NCI-H748 (cell line): ENCODE measurements around the gene AP1S1.
A peak's percentile ranks its signal among the peaks of the same experiment; 100 is the strongest.
"Not testable (repeated sequence)": the region's sequence is repeated elsewhere in the genome, so short reads cannot be mapped to it uniquely, and the experiment has no call there.

Source experiments
- DNase-seq: peaks from one replicate; lab custom pipeline; 2025; ENCODE audit not compliant: unreplicated experiment; lab: John Stamatoyannopoulos, UW

Gene AP1S1

GRCh38 chr7:101124376-101125056 is 29.8 kb upstream of the AP1S1 start:
- peak; percentile 30 for DNase-seq

GRCh38 chr7:101125989-101126650 is 28.2 kb upstream of the AP1S1 start:
- DNase-seq, result no peak

GRCh38 chr7:101126651-101127459 is 27.4 kb upstream of the AP1S1 start, which contains the start of gene SERPINE1:
TSS of gene SERPINE1 (plus strand) at chr7:101127104. CDS start at chr7:101128394, 1,290 bp downstream.
- DNase-seq, result peak; percentile 59

DNA sequence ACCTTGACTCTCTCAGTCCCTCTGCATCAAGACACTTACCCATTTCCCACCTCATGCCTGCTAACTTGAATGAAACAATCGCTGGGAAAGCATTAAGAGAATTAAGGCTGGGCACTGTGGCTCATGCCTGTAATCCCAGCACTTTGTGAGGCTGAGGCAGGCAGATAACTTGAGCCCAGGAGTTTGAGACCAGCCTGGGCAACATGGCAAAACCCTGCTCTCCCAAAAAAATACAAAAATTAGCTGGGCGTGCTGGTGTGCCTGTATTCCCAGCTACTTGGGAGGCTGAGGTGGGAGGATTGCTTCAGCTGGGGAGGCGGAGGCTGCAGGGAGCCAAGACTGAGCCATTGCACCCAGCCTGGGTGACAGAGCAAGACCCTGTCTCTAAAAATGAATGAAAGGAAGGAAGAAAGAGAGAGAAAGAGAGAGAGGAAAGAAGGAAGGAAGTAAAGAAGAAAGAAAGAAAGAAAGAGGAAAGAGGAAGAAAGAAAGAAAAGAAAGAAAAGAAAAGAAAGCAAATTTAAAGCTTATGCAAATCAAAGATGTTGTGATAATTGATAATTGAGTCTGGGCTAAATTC is 26.7 kb upstream of the AP1S1 start:
- no peak for DNase-seq

DNA sequence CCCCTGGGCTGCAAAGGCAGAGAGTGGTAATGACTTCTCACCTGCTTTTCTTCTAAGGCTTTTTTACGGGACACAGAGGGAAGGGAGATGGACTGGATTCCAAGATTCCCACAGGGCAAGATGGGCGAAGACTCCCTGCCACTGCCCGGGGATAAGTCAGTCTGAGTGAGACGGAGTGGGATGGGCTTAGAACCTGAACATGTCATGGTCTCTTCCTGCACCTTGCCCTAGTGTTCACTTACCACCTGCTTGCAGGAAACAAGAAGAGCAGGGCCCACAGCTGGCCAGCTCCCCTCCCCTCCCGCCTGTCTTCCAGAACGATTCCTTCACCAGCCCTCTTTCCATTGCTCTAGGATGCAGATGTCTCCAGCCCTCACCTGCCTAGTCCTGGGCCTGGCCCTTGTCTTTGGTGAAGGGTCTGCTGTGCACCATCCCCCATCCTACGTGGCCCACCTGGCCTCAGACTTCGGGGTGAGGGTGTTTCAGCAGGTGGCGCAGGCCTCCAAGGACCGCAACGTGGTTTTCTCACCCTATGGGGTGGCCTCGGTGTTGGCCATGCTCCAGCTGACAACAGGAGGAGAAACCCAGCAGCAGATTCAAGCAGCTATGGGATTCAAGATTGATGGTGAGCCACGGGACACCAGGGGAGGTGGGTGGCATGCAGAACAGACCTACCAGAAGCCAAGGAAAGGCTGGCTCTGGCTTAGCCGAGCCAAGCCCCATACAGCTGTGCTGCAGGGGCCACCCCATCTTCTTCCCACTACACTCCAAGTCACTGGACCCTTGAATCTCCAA is 26.0 kb upstream of the AP1S1 start:
- DNase-seq, result no peak

DNA sequence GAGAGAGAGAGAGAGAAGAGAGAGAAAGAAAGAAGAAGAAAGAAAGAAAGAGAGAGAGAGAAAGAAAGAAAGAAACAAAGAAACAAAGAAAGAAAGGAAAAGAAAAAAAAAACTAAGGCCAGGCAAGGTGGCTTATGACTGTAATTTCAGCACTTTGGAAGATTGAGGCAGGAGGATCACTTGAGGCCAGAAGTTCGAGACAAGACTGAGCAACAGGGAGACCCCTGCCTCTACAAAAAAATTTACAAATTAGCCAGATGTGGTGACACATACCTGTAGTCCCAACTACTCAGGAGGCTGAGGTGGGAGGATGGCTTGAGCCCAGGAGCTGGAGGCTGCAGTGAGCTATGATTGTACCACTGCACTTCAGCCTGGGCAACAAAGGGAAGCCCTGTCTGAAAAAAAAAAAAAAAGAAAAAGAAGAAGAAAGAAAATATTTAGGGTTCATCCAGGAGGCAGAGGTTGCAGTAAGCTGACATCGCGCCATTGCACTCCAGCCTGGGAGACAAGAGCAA is 24.6 kb upstream of the AP1S1 start:
- no peak for DNase-seq

- not testable (repeated sequence) for DNase-seq
Observed at GRCh38 chr7:101132626-101133600, 21.4 kb upstream of the AP1S1 start.

DNA sequence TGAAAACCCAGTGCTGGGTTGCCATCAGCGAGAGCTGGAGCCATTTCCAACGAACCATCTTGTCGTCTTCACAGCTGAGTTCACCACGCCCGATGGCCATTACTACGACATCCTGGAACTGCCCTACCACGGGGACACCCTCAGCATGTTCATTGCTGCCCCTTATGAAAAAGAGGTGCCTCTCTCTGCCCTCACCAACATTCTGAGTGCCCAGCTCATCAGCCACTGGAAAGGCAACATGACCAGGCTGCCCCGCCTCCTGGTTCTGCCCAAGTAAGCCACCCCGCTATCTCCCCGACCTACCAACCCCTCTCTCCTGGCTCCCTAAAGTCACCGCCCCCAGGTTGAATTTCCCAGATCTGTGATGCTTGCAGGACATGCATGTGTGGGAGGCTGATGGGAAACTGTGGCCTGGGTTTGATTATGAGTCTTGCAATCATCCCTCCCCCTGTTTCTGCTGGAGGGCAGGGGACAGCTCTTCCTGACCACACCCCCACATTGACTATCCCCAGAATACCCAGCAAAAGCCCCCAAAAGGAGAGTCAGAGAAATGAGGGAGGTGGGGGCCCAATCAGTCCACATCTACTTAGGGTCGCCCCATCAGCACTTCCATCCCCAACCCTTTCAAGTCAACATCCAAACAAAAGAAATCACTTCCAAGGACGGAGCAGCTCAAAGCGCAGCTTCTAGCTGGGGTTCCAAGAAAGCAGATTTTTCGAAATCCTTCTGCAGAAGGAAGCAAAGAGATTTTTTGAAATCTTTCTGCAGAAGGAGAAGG is 20.5 kb upstream of the AP1S1 start:
- DNase-seq, result no peak

DNA sequence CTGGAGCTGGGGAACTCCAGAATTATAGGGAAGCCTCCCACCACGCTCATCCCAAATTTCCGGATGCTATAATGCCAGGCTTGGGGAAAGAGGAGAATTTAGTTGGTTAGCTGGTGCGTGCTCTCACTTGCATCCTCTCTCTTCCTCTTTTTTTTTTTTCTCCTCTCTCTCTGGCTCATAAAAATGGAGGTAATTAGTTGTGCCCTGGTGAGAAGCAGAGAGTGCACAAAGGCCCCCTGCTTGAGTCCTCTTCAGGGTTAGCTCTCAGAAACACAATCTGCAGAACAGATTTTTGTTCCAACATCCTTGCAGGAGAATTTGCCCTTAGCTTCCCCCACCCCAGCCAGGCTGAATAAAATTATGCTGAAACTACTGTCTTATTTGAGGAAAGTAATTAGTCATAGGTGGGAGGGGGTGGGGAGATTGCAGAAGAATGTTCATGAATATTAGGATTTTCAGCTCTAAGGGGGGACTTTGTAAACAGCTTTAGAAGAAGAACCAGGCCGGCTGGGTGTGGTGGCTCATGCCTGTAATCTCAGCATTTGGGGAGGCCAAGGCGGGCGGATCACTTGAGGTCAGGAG is 19.8 kb upstream of the AP1S1 start:
- DNase-seq, result peak; percentile 19

DNA sequence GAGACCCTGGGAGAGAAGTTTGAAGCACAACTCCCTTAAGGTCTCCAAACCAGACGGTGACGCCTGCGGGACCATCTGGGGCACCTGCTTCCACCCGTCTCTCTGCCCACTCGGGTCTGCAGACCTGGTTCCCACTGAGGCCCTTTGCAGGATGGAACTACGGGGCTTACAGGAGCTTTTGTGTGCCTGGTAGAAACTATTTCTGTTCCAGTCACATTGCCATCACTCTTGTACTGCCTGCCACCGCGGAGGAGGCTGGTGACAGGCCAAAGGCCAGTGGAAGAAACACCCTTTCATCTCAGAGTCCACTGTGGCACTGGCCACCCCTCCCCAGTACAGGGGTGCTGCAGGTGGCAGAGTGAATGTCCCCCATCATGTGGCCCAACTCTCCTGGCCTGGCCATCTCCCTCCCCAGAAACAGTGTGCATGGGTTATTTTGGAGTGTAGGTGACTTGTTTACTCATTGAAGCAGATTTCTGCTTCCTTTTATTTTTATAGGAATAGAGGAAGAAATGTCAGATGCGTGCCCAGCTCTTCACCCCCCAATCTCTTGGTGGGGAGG is 16.5 kb upstream of the AP1S1 start:
- no peak for DNase-seq

- DNase-seq, result peak; percentile 72
Observed at GRCh38 chr7:101138213-101138870, 15.9 kb upstream of the AP1S1 start.

DNA sequence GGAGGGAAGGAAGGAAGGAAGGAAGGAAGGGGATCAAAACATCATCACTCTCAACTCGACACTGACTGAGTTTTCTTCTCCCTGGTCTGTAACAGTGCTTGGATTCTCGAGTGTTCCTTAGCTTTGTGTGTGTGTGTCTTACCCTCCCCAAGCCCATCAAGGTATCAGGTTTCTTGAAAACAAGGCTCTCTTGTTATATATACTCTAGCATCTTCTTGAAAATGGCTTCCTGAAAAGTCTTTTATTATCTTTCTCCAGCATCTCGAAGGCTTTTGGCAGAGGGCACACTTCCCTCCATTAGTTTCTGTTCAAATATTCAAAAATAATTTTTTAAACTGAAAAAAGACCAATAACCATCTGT is 14.0 kb upstream of the AP1S1 start:
- no peak for DNase-seq

GRCh38 chr7:101140746-101141382 is 13.4 kb upstream of the AP1S1 start:
- DNase-seq, result no peak

DNA sequence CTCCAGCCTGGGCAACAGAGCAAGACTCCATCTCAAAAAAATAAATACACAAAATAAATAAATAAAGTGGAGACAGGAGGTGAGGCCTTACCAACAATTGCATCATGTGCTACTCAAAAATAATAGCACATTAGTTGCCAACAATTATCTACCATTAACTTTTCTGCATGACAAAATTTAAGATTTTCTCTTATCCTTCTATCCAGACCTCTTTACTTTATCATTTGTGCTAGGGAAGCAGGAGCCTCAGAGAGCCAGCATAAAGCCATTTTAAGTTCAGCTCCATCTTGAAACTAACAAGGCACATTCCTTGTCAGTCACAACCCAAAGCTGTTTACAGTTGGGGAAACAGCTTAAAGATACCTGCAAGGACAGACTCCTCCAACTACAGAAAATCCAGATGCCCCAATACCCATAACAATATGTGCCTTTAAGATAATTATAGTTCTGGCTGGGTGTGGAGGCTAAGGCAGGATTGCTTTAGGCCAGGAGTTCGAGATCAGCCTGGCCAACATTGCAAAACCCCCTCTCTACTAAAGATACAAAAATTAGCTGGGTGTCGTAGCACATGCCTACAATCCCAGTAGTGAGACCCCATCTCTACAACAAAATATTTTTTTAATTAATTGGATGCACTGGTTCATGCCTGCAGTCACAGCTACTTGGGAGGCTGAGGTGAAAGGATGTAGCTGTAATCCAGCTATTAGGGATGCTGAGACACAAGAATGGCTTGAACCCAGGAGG is 2.2 kb upstream of the AP1S1 start:
- DNase-seq, result no peak

DNA sequence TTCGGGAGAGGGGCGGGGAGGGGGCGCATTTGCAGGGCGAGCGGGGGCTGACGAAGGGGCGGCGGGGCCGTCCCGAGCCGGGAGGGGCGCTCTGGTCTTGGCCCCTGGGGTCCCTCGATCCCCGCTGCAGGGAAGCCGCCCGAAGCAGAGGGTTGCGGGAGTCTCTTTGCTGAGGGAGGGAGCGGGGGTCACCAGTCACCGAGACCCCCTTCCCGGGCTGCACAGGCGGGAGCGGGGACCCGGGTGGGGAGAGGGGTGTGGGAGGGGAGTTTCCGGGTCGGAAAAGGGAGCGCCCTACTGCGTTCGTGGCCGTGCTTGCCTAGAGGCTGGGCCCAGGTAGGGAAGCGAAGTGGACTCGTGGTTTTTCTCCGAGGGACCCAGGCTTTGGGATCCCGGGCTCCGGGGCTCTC is 422 bp downstream of the AP1S1 start:
- DNase-seq, result peak; percentile 48

DNA sequence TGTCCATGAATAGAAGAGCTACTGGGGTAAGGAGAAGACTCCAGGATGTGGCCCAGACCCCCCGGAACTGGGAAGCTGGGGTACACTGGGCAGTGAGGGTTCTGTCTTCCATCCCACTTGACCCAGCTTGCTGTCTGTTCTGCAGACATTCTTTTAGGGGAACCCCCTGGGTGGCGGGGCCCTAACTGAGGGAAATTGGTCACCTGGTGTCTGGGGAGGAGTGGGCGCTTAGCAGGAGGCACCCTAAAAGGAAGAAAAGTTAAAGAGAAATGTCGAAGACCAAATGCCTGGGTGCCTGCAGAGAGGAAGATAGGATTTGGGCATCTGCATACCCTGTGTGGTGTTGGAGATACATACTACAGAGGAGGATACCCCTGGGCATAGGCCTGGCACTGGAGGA is 1.0 kb downstream of the AP1S1 start:
- no peak for DNase-seq
